SK-N-SH treated with all-trans-retinoic acid at 6 μM for 48 hours (cell line): ENCODE data around the gene MAP2K1.

Experiments used
- ARNTL ChIP-seq: fragments of 450-650 bp; formaldehyde crosslinking; IDR thresholded peaks from 2 replicates; pipeline ENCODE4 v1.5.0; 2020; ENCODE audit warnings: low read depth, mild to moderate bottlenecking, moderate library complexity, borderline replicate concordance
- ESRRG ChIP-seq: fragments of 250-450 bp; sonication (Bioruptor Pico); IDR thresholded peaks from 2 replicates; pipeline ENCODE4 v1.6.1; 2021; ENCODE audit warnings: mild to moderate bottlenecking
- GLIS3 ChIP-seq: fragments of 250-450 bp; sonication (Bioruptor Pico); IDR thresholded peaks from 2 replicates; pipeline ENCODE4 v1.5.0; 2020; ENCODE audit warnings: mild to moderate bottlenecking, moderate library complexity
- OSR1 ChIP-seq: fragments of 250-450 bp; sonication (Bioruptor Pico); IDR thresholded peaks from 2 replicates; pipeline ENCODE4 v1.8.0; 2022; ENCODE audit warnings: moderate library complexity, mild to moderate bottlenecking, inconsistent platforms
- SNAI2 ChIP-seq: fragments of 250-450 bp; sonication (Bioruptor Pico); IDR thresholded peaks from 2 replicates; pipeline ENCODE4 v1.5.0; 2020; ENCODE audit warnings: mild to moderate bottlenecking, moderate library complexity
- TOX ChIP-seq: fragments of 250-450 bp; sonication (Bioruptor Pico); IDR thresholded peaks from 2 replicates; pipeline ENCODE4 v1.8.0; 2021; ENCODE audit warnings: mild to moderate bottlenecking, moderate library complexity, borderline replicate concordance
- ZFP30 ChIP-seq: fragments of 450-650 bp; formaldehyde crosslinking; IDR thresholded peaks from 2 replicates; pipeline ENCODE4 v1.5.0; 2022; ENCODE audit warnings: mild to moderate bottlenecking, moderate library complexity
- TF ChIP-seq, protein P1 (sequence below): fragments of 250-450 bp; sonication (Bioruptor Pico); IDR thresholded peaks from 2 replicates; pipeline ENCODE4 v1.5.1; 2020; ENCODE audit warnings: low read depth, mild to moderate bottlenecking, moderate library complexity
- TF ChIP-seq, protein P2 (sequence below): fragments of 250-450 bp; sonication (Bioruptor Pico); IDR thresholded peaks from 2 replicates; pipeline ENCODE4 v1.8.0; 2020; ENCODE audit warnings: mild to moderate bottlenecking, moderate library complexity, borderline replicate concordance
- TF ChIP-seq, protein P3 (sequence below): fragments of 250-450 bp; sonication (Bioruptor Pico); IDR thresholded peaks from 2 replicates; pipeline ENCODE4 v1.8.0; 2021; ENCODE audit warnings: low read depth, mild to moderate bottlenecking, moderate library complexity, borderline replicate concordance

DNA sequence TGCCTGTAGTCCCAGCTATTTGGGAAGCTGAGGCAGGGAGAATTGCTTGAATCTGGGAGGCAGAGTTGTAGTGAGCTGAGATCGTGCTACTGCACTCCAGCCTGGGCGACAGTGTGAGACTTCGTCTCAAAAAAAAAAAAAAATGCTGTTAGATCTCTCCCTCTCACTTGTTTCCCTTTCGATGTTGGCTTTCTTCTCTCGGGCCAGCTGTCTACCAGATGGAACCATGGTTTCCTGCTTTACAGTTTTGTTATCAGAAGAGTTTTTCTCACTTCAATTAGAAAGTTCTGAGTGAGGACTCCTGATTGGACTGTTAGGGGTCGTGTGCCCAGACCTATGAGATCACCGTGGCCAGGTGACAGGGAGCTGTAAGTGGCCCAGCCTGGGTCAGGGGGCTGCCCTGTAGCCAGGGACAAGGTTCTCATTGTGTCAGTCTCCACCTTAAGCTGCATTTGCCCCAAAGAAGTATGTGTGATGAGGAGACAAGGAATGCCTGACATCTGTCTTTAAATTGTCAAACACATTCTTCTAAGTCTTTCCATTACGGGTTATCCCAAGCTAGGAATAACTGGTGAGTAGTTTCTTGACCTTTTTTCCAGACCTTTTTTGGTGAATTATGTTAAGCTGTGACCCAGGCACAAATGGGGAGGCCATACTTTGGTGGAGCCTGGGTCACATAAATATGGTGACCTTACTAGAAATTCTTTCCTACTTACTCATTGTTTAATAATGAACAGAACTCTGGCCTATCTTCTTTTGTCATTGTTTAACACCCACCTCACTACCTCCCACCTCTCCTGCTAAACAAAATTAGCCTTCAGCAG, 85.7 kb downstream of the MAP2K1 start:
- TF ChIP-seq GLIS3 (no peak), SNAI2 (CRISPR knock-in tag) (no peak), ZFP30 (no peak), ESRRG (CRISPR knock-in tag) (no peak), OSR1 (CRISPR knock-in tag) (no peak), ARNTL (no peak), TOX (CRISPR knock-in tag) (no peak)
- TF ChIP-seq, protein P1, sequence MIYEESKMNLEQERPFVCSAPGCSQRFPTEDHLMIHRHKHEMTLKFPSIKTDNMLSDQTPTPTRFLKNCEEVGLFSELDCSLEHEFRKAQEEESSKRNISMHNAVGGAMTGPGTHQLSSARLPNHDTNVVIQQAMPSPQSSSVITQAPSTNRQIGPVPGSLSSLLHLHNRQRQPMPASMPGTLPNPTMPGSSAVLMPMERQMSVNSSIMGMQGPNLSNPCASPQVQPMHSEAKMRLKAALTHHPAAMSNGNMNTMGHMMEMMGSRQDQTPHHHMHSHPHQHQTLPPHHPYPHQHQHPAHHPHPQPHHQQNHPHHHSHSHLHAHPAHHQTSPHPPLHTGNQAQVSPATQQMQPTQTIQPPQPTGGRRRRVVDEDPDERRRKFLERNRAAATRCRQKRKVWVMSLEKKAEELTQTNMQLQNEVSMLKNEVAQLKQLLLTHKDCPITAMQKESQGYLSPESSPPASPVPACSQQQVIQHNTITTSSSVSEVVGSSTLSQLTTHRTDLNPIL (CRISPR knock-in tag), result no peak
- TF ChIP-seq, protein P2, sequence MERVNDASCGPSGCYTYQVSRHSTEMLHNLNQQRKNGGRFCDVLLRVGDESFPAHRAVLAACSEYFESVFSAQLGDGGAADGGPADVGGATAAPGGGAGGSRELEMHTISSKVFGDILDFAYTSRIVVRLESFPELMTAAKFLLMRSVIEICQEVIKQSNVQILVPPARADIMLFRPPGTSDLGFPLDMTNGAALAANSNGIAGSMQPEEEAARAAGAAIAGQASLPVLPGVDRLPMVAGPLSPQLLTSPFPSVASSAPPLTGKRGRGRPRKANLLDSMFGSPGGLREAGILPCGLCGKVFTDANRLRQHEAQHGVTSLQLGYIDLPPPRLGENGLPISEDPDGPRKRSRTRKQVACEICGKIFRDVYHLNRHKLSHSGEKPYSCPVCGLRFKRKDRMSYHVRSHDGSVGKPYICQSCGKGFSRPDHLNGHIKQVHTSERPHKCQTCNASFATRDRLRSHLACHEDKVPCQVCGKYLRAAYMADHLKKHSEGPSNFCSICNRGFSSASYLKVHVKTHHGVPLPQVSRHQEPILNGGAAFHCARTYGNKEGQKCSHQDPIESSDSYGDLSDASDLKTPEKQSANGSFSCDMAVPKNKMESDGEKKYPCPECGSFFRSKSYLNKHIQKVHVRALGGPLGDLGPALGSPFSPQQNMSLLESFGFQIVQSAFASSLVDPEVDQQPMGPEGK (CRISPR knock-in tag), result no peak
- TF ChIP-seq, protein P3, sequence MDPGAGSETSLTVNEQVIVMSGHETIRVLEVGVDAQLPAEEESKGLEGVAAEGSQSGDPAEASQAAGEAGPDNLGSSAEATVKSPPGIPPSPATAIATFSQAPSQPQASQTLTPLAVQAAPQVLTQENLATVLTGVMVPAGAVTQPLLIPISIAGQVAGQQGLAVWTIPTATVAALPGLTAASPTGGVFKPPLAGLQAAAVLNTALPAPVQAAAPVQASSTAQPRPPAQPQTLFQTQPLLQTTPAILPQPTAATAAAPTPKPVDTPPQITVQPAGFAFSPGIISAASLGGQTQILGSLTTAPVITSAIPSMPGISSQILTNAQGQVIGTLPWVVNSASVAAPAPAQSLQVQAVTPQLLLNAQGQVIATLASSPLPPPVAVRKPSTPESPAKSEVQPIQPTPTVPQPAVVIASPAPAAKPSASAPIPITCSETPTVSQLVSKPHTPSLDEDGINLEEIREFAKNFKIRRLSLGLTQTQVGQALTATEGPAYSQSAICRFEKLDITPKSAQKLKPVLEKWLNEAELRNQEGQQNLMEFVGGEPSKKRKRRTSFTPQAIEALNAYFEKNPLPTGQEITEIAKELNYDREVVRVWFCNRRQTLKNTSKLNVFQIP, result no peak
